Activated T-helper 17 cell treated with anti-CD3 and anti-CD28 coated beads, Interleukin-2, amount 50 U/mL, for 72 hours (primary cell): ENCODE data around the gene GMPPA. TPM values are rescaled to one million over a fixed set of nuclear protein-coding genes. Genes with fewer than 3 reads are reported as not detected.

Source experiments
- ATAC-seq: fragments of 150-1000 bp; cut with Tn5 transposase; replicated peaks from 2 replicates; pipeline ENCODE4 v1.10.0; 2021; ENCODE audit warnings: mild to moderate bottlenecking, moderate library complexity
- H3K27ac Mint-ChIP-seq: one replicate; pipeline ENCODE4 v1.8.0; 2022; ENCODE audit warnings: mixed read lengths
- H3K27me3 Mint-ChIP-seq: one replicate; pipeline ENCODE4 v1.8.0; 2022; ENCODE audit warnings: mixed read lengths
- H3K36me3 Mint-ChIP-seq: one replicate; pipeline ENCODE4 v1.8.0; 2022; ENCODE audit warnings: low read depth, mild to moderate bottlenecking, mixed read lengths
- H3K4me1 Mint-ChIP-seq: one replicate; pipeline ENCODE4 v1.8.0; 2022; ENCODE audit warnings: mixed read lengths
- H3K4me3 Mint-ChIP-seq: one replicate; pipeline ENCODE4 v1.8.0; 2022; ENCODE audit warnings: mild to moderate bottlenecking, mixed read lengths
- H3K9me3 Mint-ChIP-seq: one replicate; pipeline ENCODE4 v1.8.0; 2022; ENCODE audit warnings: mixed read lengths
- total RNA-seq, 2 donors: library from RNA; stranded (reverse); gene quantifications; one replicate each; pipeline ENCODE4 v1.2.3, GENCODE V29; 2022

Gene GMPPA
- total RNA-seq, 2 donors from 2014 or later = 31.7 to 36.3 TPM

DNA sequence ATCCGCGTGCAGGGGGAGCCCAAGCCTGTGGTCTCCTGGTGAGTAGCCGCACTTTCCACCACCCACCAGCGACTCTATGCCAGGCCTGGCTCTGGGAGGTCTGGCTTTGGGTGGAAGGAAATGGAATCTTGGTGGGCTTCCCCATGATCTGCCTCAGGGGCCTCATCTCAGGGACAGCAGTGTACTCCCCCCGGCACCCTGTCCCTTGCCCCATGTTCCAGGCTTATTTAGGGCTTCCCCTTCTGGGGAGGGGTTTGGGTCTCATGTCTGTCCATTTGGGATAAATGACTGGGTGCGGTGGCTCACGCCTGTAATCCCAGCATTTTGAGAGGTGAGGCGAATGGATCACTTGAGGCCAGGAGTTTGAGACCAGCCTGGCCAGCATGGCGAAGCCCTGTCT is 36.3 kb upstream of the GMPPA start:
- Mint-ChIP-seq H3K36me3 (no peaks in the 10 kb centered on the region), H3K4me3 (no peak overlapping the region), H3K9me3 (no peaks in the 10 kb centered on the region), H3K27ac (no peak overlapping the region), H3K27me3 (no peaks in the 10 kb centered on the region), H3K4me1 (peaks cover 3% of the 10 kb centered on the region)
- no peak for ATAC-seq

DNA sequence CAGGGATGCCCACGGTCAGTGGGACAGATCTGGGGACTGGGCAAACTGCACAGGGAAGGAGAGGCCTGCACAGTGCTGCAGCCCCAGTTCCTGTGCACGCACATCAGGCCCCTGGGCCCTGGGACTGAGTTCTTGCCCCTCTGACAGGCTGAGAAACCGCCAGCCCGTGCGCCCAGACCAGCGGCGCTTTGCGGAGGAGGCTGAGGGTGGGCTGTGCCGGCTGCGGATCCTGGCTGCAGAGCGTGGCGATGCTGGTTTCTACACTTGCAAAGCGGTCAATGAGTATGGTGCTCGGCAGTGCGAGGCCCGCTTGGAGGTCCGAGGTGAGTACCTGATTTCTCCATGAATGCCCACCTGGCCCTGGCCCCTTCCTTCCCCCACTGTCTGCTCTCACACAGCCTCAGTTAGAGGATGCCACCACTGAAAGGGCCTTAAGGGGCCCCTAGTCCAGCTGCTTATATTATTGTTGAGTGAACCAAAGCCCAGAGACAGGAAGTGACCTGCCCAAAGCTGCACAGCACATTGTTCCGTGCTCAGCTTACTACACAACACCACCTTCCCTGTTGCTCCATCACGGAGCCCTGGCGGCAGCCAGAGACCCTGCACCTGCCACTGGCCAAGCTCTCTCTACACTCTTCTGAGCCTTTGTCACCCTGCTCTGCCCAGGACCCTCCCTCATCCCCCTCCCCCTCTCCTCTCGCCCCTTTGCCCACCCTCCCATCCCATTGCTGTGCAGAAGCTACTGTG is 34.2 kb upstream of the GMPPA start:
- ATAC-seq = no peak
- Mint-ChIP-seq H3K9me3 (no peaks in the 10 kb centered on the region), H3K4me3 (no peak overlapping the region), H3K4me1 (no peaks in the 10 kb centered on the region), H3K27ac (no peak overlapping the region), H3K27me3 (no peaks in the 10 kb centered on the region), H3K36me3 (no peaks in the 10 kb centered on the region)

DNA sequence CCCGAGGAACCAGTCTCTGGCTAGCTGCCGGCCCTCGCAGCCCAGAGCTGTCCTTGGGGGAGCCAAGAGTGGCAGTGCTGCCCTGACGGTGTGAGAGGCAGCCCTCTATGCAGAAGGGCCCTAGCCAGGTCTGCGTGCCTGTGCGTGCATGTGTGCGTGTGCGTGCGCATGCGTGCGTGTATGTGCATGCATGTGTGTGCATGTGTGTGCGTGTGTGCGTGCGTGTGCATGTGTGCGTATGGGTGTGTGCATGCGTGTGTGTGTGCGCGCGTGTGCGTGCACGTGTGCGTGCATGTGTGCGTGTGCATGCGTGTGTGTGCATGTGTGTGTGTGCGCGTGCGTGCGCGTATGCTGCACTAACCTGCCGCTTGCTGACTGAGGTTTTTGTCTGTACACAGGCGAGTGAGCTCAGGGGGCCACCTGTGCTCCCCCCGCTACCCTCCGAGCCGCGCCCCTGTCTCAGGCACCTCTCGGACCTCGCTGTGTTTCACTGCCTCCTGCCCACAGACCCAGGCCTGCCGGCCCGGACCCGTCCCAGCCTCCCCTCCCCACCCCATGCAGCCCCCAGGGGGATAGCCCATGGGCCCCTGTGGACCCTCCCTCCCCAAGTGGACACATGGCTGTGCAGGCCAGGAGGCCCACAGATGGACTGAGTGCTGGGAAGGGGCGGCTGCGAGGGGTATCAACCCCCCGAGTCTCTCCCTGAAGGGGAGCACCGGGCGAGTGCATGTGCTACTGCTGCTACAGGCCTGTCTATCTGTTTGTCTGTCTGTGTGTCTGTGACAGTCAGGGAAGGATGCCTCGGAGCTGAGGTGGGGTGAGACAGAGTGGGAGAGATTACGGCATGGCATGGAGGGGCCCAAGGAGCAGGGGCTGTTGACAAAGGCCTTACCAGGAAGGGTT is 32.8 kb upstream of the GMPPA start:
- H3K36me3 Mint-ChIP-seq = no peaks in the 10 kb centered on the region

DNA sequence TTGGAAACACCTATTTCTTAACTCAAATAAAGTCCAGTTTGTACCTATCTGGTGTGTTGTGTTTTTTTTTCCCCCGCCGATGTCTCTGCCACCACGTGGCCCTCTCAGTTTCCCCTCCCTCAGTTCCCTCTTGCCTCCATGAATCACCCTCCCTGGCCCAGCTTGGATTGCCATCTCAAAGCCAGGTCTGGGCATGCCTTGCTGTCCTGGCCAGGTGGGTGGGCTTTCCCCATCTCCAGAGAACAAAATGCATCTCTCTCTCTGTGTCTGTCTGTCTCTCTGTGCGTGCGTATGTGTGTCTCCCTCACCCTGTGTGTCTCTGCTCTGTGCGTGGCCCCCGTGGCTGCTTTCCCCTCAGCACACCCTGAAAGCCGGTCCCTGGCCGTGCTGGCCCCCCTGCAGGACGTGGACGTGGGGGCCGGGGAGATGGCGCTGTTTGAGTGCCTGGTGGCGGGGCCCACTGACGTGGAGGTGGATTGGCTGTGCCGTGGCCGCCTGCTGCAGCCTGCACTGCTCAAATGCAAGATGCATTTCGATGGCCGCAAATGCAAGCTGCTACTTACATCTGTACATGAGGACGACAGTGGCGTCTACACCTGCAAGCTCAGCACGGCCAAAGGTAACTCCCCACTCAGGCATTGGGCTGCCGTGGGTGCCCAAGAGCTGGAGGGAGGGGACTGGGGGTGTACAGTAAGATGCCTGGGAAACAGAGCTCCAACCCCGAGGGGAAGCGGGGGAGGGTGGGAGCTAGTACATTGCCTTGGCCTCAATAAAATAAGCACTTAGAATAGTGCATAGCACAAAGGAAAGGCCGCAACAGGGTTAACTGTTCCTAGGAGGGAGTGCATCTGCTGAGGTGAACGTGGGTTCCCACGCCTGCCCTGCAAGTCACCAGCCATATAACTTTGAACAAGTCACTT is 31.6 kb upstream of the GMPPA start:
- Mint-ChIP-seq H3K36me3 (no peaks in the 10 kb centered on the region), H3K27me3 (no peaks in the 10 kb centered on the region), H3K9me3 (no peaks in the 10 kb centered on the region), H3K4me1 (no peaks in the 10 kb centered on the region), H3K27ac (no peak overlapping the region), H3K4me3 (no peak overlapping the region)
- ATAC-seq = no peak

More for the DNA sequence above, 32.8 kb upstream of the GMPPA start:
- ATAC-seq = no peak
- Mint-ChIP-seq H3K27me3 (no peaks in the 10 kb centered on the region), H3K9me3 (no peaks in the 10 kb centered on the region), H3K4me1 (no peaks in the 10 kb centered on the region), H3K4me3 (no peak overlapping the region), H3K27ac (no peak overlapping the region)

DNA sequence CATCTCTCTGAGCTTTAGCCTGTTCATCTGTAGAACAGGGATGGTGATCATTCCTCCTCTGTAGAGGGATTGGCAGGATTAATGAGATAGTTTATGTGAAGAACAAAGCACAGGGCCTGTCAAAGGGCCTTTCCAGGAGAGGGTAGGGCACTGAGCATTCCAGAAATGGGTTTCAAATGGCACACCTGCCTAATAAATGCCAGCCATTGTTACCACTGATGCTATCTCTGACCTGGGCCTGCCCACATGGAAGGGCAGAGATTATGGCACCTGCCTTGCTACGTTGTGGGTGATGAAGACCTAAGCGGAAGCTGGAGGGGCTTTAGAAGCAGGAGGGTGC is 31.0 kb upstream of the GMPPA start:
- no peaks in the 10 kb centered on the region for H3K27me3 Mint-ChIP-seq
- no peak overlapping the region for H3K27ac Mint-ChIP-seq
- no peaks in the 10 kb centered on the region for H3K4me1 Mint-ChIP-seq
- no peaks in the 10 kb centered on the region for H3K9me3 Mint-ChIP-seq
- H3K4me3 Mint-ChIP-seq = no peak overlapping the region
- no peak for ATAC-seq
- no peaks in the 10 kb centered on the region for H3K36me3 Mint-ChIP-seq

DNA sequence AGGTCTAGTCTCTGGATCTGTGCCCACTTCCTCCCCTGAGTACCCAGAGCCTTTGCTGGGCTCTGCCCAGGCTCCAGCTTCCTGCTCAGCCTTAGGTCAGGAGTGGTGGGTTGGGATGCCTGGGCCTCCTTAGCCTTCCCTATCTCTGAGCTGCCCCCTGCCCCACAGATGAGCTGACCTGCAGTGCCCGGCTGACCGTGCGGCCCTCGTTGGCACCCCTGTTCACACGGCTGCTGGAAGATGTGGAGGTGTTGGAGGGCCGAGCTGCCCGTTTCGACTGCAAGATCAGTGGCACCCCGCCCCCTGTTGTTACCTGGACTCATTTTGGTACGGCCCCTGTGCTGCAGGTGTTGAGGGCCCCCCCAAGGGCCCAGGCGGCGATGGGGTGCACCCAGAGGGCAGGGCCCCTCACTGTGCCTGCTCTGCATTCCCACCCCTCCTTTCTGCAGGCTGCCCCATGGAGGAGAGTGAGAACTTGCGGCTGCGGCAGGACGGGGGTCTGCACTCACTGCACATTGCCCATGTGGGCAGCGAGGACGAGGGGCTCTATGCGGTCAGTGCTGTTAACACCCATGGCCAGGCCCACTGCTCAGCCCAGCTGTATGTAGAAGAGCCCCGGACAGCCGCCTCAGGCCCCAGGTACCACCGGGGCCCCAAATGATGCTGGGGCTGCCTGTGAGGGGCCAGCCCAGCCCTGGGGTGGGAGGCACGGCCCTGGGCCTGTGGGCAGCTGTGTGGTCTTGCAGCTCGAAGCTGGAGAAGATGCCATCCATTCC is 30.1 kb upstream of the GMPPA start:
- no peaks in the 10 kb centered on the region for H3K9me3 Mint-ChIP-seq
- ATAC-seq = no peak
- no peaks in the 10 kb centered on the region for H3K36me3 Mint-ChIP-seq
- no peaks in the 10 kb centered on the region for H3K4me1 Mint-ChIP-seq
- no peak overlapping the region for H3K27ac Mint-ChIP-seq
- no peaks in the 10 kb centered on the region for H3K27me3 Mint-ChIP-seq
- H3K4me3 Mint-ChIP-seq = no peak overlapping the region

DNA sequence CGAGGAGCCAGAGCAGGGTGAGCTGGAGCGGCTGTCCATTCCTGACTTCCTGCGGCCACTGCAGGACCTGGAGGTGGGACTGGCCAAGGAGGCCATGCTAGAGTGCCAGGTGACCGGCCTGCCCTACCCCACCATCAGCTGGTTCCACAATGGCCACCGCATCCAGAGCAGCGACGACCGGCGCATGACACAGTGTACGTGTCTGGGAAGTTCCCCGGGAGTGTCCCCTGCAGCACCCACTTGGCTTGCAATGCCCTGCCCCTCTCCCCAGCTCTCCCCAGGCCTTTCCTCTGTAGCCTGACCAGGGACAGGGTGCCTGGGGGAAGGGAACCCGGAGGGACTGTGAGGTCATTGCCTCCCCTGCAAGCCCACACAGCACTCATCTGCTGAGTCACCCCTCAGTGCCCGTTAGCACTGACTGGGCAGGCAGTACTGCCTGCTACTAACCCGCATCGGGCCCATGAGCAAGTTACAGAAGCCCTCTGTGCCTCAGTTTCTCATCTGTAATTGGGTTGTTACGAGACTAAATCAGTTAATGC is 29.4 kb upstream of the GMPPA start:
- no peak for ATAC-seq
- Mint-ChIP-seq H3K36me3 (no peaks in the 10 kb centered on the region), H3K27me3 (no peaks in the 10 kb centered on the region), H3K4me3 (no peak overlapping the region), H3K27ac (no peak overlapping the region), H3K4me1 (no peaks in the 10 kb centered on the region), H3K9me3 (no peaks in the 10 kb centered on the region)

DNA sequence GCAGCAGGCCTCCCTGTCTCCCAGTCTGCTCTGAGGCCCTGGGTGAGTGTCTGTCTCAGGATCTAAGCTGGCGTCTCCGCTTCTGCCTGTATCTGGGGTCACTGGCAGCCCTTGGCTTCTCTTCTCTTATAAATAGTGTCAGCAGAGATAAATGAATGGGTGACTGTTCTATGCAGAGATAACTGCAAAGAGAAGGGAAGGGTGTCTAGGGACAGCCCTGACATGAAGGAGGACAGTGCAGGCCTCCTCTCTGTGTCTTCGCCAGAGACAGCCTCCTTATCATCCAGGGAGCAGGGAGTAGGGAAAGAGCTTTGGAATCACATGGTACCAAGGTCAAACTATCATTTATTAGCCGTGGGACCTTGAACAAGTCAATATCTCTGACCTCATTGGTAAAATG is 28.3 kb upstream of the GMPPA start:
- H3K4me1 Mint-ChIP-seq = no peaks in the 10 kb centered on the region
- no peak overlapping the region for H3K4me3 Mint-ChIP-seq
- no peaks in the 10 kb centered on the region for H3K27me3 Mint-ChIP-seq
- no peaks in the 10 kb centered on the region for H3K9me3 Mint-ChIP-seq
- H3K27ac Mint-ChIP-seq = no peak overlapping the region
- no peak for ATAC-seq
- no peaks in the 10 kb centered on the region for H3K36me3 Mint-ChIP-seq

DNA sequence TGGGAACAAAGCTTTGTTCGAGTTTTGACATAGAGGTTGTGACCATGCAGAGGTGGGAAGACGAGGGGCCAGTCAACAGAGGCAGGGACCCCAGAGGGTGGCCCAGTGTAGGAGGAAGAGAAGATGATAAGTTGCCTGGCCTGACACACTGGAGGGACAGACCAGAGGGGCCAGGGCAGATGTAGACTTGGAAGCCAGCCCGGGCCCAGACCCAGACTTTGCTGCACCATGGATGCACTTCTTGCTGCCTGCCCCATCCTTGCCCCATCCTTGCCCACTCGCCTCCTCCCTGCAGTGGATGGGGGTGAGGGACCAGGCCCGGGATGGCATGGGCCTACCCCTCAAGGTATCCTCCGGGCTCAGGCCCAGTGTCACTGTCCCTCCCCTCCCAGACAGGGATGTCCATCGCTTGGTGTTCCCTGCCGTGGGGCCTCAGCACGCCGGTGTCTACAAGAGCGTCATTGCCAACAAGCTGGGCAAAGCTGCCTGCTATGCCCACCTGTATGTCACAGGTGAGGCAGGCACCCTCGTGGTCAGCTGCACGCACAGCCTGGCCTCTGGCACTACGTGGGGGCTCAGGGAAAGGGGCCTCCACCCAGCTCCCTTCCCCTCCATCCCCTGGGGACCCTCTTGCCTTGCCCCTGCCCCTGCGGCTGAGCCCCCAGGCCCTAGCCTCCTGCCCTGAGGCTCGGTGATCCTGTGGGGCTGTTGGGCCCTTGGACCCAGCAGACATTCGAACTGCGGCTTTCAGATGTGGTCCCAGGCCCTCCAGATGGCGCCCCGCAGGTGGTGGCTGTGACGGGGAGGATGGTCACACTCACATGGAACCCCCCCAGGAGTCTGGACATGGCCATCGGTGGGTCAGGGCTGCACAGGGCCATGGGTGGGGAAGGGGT is 27.0 kb upstream of the GMPPA start:
- Mint-ChIP-seq H3K36me3 (no peaks in the 10 kb centered on the region), H3K9me3 (no peaks in the 10 kb centered on the region), H3K4me1 (peaks cover 4% of the 10 kb centered on the region), H3K27me3 (peaks cover 4% of the 10 kb centered on the region), H3K27ac (no peak overlapping the region), H3K4me3 (no peak overlapping the region)
- ATAC-seq = no peak

DNA sequence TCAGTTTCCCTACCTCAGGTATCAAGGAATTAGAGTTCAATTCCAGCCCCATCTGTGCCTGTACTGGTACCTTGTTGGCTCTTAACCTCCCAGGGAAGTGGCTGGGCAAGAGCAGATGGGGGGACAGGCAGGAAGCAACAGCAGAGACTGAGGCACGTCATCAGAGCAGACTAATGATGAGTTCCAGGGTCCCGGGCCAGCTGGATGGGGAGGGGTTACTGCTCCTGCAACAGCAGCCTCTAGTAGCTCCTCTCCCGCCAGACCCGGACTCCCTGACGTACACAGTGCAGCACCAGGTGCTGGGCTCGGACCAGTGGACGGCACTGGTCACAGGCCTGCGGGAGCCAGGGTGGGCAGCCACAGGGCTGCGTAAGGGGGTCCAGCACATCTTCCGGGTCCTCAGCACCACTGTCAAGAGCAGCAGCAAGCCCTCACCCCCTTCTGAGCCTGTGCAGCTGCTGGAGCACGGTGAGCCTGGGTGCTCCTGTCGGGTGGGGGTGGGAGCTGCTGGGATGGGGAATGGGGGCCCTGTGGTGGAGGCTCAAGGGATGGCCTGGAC is 26.0 kb upstream of the GMPPA start:
- no peak for ATAC-seq
- H3K27ac Mint-ChIP-seq = no peak overlapping the region
- no peaks in the 10 kb centered on the region for H3K36me3 Mint-ChIP-seq
- H3K4me3 Mint-ChIP-seq = no peak overlapping the region
- H3K4me1 Mint-ChIP-seq = peaks cover 4% of the 10 kb centered on the region
- H3K27me3 Mint-ChIP-seq = peaks cover 4% of the 10 kb centered on the region
- H3K9me3 Mint-ChIP-seq = no peaks in the 10 kb centered on the region

DNA sequence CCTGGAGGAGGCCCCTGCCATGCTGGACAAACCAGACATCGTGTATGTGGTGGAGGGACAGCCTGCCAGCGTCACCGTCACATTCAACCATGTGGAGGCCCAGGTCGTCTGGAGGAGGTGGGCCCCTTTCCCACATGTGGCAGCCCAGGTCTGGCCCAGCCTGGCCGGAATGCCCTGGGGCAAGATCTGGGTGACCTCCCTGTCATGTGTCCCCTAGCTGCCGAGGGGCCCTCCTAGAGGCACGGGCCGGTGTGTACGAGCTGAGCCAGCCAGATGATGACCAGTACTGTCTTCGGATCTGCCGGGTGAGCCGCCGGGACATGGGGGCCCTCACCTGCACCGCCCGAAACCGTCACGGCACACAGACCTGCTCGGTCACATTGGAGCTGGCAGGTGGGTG is 25.2 kb upstream of the GMPPA start:
- no peak overlapping the region for H3K4me3 Mint-ChIP-seq
- ATAC-seq = no peak
- peaks cover 4% of the 10 kb centered on the region for H3K27me3 Mint-ChIP-seq
- H3K27ac Mint-ChIP-seq = no peak overlapping the region
- no peaks in the 10 kb centered on the region for H3K36me3 Mint-ChIP-seq
- H3K4me1 Mint-ChIP-seq = peaks cover 4% of the 10 kb centered on the region
- H3K9me3 Mint-ChIP-seq = no peaks in the 10 kb centered on the region

DNA sequence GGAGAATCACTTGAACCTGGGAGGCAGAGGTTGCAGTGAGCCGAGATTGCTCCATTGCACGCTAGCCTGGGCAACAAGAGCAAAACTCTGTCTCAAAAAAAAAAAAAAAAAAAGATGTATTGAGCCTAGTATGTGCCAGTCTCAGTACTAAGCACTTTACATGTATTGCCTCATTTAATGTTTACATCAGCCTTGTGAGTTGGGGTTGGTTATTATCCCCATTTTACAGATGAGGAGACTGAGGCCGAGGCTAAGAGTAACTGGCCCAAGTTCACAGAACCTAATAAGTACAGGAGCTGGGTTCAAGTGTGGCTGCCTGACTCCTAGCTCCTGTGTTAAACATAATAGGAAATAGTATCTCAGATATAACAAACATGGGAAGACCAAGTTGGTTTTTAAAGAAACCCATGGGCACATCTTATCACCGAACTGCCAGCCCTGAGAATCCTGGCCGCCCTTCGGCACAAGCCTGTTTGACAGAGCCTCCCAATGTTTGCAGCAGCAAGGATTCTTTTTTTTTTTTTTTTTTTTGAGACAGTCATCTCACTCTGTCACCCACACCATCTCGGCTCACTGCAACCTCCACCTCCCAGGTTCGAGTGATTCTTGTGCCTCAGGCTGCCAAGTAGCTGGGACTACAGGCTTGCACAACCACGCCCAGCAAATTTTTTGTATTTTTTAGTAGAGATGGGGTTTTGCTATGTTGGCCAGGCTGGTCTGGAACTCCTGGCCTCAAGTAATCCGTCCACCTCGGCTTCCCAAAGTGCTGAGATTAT is 24.2 kb upstream of the GMPPA start:
- H3K4me3 Mint-ChIP-seq = no peak overlapping the region
- peaks cover 4% of the 10 kb centered on the region for H3K4me1 Mint-ChIP-seq
- H3K36me3 Mint-ChIP-seq = no peaks in the 10 kb centered on the region
- no peak overlapping the region for H3K27ac Mint-ChIP-seq
- H3K27me3 Mint-ChIP-seq = peaks cover 4% of the 10 kb centered on the region
- no peak for ATAC-seq
- no peaks in the 10 kb centered on the region for H3K9me3 Mint-ChIP-seq
